GM18867 (cell line): ENCODE measurements around the gene NMT1.
"Not testable (repeated sequence)": the region's sequence is repeated elsewhere in the genome, so short reads cannot be mapped to it uniquely, and the experiment has no call there.

Experiments used
- ATAC-seq: cut with Tn5 transposase; IDR thresholded peaks from one replicate; pipeline ENCODE4 v1.9.1; 2021; ENCODE audit warnings: mild to moderate bottlenecking, moderate library complexity; ENCODE audit not compliant: unreplicated experiment

NMT1 gene

GRCh38 chr17:45117848-45118646 lies 56.9 kb downstream of the NMT1 start:
- no peak for ATAC-seq

- ATAC-seq, result no peak
Observed at GRCh38 chr17:45118691-45119090, 57.6 kb downstream of the NMT1 start.

DNA sequence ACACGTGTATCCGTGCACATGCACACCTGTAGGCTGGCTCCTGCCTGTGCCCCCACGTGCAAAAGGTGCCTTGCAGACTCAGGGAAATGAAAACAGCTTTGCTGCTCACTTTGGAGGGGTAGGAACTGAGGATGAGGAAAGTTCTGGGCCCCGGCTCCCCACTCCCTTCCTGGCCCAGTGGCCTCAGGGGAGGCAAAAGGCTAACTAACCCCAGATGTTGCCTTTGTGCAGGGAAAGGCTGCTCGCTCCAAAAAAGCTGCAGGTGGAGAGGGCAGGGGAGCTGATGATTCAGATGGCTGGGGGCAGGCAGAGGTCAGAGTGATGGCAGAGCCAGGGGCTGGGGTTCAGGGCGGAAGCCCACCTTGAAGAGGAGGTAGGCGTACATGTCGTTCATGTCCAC lies 58.8 kb downstream of the NMT1 start:
- no peak for ATAC-seq

DNA sequence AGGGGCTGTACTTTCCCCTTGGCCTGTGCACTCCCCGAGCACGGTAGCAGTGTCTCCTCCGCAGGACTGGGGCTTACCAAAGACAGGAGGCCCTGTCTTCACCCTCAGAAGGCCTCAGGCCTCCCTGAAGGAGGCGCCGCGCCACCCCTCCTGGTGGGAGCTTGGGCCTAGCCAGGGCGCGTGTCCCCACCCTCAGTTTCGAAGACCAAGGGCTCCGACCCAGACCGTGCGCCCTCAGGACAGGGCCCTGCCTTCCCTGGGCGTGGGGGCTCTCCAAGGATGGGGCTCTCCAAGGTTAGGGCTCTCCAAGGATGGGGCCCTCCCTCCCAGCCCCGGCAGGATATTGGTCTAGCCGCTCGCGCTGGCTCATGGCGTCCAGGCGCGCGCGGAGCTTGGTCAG lies 59.4 kb downstream of the NMT1 start:
- ATAC-seq, result no peak

DNA sequence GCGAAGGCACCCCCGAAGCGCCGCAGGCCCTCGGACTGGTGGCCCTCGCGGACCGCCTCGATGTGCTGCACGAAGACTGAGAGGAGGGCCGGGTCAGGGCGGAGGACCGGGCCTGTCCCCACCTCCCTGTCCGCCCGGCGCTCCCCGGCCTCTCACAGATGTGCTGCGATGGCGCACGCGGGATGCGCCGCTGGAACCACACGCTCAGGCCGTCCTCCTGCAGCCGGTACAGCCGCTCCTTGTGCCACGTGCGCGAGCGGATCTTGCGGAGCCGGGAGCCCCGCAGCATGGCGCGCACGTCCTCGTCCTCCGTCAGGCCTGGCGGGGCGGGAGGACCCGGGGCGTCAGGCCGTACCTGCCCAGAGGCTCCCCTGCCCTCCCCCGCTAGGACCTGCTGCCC lies 59.9 kb downstream of the NMT1 start:
- no peak for ATAC-seq

DNA sequence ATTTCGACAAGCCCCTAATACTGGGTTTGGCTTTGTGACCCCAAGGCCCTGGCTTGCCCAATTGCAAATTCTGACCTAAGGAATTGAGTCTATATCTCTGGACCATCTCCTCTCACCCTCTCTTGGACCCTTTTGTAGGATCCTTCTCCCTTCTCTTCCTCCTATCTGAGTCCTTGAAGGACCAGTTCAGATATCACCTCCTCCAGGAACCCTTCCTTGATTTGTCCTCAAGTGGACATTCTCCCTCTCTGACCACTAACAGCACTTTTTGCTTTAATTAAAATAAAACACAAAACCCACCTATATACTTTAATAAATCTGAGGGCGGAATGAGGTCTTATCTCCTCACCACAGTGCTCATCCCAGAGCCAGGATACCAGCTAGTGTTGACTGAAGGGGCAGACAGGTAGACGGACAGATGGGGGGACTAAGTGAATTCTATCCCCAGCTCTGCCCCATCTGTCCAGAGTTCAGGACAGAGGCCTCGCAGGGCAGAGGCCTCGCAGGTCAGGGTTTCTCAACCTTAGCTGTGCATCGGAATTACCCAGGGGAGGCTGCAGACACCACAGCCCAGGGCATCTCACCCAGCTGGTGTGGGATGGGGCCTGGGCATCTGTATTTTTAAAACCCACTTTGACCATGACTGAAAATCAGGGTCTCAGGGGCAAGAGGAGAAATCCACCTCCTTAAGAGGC lies 62.1 kb downstream of the NMT1 start:
- no peak for ATAC-seq

GRCh38 chr17:45123930-45124796 lies 63.0 kb downstream of the NMT1 start:
- ATAC-seq, result no peak

GRCh38 chr17:45124797-45125122 lies 63.6 kb downstream of the NMT1 start:
- not testable (repeated sequence) for ATAC-seq

DNA sequence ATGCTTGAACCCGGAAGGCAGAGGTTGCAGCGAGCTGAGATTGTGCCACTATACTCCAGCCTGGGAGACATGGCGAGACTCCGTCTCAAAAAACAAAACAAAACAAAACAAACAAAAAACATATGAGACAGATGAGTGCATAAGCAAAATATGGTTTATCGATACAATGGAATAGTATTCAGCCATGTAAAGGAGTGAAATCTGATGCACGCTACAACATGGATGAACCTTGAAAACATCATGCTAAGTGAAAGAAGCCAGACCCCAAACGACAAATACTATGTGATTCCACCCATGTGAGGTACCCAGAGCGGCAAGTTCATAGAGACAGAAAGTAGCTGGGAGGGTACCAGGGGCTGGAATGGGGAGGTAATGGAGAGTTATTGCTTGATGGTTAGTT lies 64.4 kb downstream of the NMT1 start:
- no peak for ATAC-seq

- no peak for ATAC-seq
Observed at GRCh38 chr17:45127207-45127547, 66.1 kb downstream of the NMT1 start.

GRCh38 chr17:45127548-45128300 lies 66.6 kb downstream of the NMT1 start:
- ATAC-seq, result no peak

GRCh38 chr17:45128331-45128730 lies 67.2 kb downstream of the NMT1 start:
- no peak for ATAC-seq

DNA sequence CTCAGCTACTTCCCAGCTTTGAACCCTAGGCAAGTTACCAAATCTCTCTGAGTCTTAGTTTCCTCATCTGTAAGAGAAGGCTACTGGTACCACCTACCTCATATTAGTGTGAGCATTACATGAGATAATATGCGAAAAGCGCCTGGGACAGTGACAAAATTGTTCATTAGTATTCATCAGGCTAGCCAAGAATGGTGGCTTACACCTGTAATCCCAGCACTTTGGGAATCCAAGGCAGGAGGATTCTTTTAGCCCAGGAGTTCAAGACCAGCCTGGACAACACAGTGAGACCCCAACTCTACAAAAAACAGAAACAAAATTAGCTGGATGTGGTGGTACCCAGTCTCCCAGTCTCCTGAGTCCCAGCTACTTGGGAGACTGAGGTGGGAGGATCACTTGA lies 67.9 kb downstream of the NMT1 start:
- ATAC-seq, result no peak

DNA sequence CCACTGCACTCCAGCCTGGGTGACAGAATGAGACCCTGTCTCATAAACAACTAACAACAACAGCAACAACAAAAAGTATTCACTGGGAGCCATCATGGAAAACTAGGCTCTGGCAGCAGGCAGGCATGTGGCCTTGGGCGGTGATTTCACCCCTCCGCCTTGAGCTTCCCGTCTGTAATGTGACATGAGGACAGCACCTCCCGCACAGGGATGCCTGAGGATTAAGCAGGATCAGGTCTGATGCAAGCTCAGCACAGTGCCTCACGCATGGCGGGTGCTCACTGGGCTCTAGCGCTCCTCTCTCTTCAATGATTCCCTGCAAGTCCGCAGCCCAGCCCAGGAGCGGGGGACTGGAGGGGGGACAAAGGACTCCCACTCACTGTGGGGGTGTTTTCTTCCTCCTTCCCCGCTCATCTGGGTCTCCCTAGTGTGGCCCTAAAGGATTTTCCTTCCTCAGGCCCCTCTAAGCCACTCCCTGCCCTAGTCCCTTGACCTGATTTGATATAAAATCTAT lies 68.4 kb downstream of the NMT1 start:
- no peak for ATAC-seq

- ATAC-seq, result no peak
Observed at GRCh38 chr17:45129940-45130680, 69.0 kb downstream of the NMT1 start.

GRCh38 chr17:45130681-45131615 lies 69.8 kb downstream of the NMT1 start:
- ATAC-seq, result no peak

DNA sequence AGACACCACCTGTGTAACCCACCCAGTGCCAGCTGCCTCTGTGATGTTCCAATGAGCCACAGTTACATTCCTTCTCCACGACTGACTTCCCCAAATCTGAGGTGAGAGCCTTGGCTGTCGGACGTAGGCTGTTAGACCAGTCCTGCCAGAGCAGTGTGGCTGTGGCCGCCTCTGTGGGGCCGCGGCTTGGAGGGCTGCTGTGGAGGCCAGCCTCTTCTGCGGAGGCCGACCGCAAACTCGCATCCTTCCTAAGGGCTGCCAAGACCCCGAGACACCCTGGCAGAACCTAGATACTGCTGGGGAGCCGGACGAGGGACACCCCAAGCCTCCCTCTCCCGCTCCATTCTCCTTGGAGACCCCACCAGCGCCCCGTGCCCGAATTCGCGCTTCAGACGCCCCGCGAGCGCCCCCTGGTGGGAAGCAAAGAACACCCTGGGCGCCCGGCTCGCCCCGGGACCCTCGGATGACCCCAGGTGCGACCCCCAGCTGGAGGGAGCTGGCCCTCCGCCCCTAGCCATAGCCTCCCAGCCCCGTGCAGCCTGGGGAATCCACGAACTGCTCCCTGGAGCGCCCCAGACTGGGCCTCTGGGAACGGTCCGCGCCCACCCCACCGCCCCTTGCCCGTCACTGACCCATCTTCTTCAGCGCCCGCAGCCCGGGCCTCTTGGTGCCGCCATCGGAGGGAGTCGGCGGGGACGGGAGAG lies 70.7 kb downstream of the NMT1 start:
- no peak for ATAC-seq

DNA sequence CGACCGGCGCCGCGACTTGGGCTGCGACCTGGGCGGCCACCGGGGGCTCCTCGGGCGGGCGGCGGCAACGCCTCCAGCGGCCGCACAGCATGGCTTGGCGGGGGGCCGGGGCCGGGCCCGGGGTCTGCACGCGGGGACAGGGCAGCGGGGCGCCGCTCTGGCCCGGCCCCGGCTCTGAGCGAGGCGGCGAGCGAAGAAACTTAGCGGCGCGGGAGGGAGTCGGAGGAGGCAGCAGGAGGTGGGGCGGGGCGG lies 71.1 kb downstream of the NMT1 start, which contains the start of gene PLCD3:
Gene PLCD3 (minus strand): TSS at position 196 of the 252 bp plus-strand sequence. CDS start 105 bp downstream, at position 91.
- no peak for ATAC-seq
